Testis (tissue), 3 donors: Measurements from ENCODE around the gene UCHL5. TPM values are rescaled to one million over a fixed set of nuclear protein-coding genes. Genes with fewer than 3 reads are reported as not detected.

ENCODE experiments used
- DNase-seq: peaks from one replicate; pipeline ENCODE4 v3.0.0-alpha.2; 2019
- H3K27ac ChIP-seq, 2 donors: fragments of 200-600 bp; sonication (generic); one replicate each; pipeline ENCODE4 v1.5.1; 2019
- H3K27me3 ChIP-seq: fragments of 200-600 bp; sonication (generic); one replicate; pipeline ENCODE4 v1.5.1; 2019
- H3K36me3 ChIP-seq: fragments of 200-600 bp; sonication (generic); one replicate; pipeline ENCODE4 v1.5.1; 2017; ENCODE audit warnings: low read depth; ENCODE audit errors: missing control alignments
- H3K4me1 ChIP-seq: fragments of 200-600 bp; sonication (generic); one replicate; pipeline ENCODE4 v1.5.1; 2019
- H3K4me3 ChIP-seq, 2 donors: fragments of 200-600 bp; sonication (generic); one replicate each; pipeline ENCODE4 v1.5.1; 2017 to 2019
- H3K9me3 ChIP-seq: fragments of 200-600 bp; sonication (generic); one replicate; pipeline ENCODE4 v1.5.1; 2017
- CTCF ChIP-seq, 3 experiments: fragments of 450-650 bp in 2 of 3; fragments of 200-600 bp in 1 of 3; sonication (generic) in 1 of 3; IDR thresholded peaks; one replicate each; pipeline ENCODE4 v1.5.1; 2016 to 2019; ENCODE audit warnings: antibody characterized with exemption in 3 of 3, mild to moderate bottlenecking in 2 of 3, moderate library complexity in 1 of 3
- POLR2A ChIP-seq: fragments of 450-650 bp; IDR thresholded peaks from one replicate; pipeline ENCODE4 v1.6.1; 2017; ENCODE audit warnings: antibody characterized with exemption, mild to moderate bottlenecking, moderate library complexity
- WGBS, 2 donors: methylation state at CpG; one replicate each; pipeline ENCODE4 v1.1.5; 2018; 5-methylcytosine and 5-hydroxymethylcytosine counted together
- intact Hi-C: fragments of 100-400 bp; cut with DNase I; formaldehyde crosslinking; loops from one replicate; pipeline ENCODE4 v1.15.1; 2023; ENCODE audit warnings: low total_unique reads
- polyA plus RNA-seq: library from polyadenylated mRNA; stranded (reverse); fragments of 350-450 nt; fragmentation: Illumina TruSeq; extraction: RNeasy Lipid Tissue Mini Kit (QIAGEN cat#74804); gene quantifications from one replicate; pipeline ENCODE4 v1.2.3, GENCODE V29; 2014; ENCODE audit warnings: low read depth, low replicate concordance; ENCODE audit not compliant: insufficient read depth
- total RNA-seq, 2 donors: library from RNA; depleted of rRNA; stranded (reverse); fragments of >200 nt; gene quantifications; one replicate each; pipeline ENCODE4 v1.2.3, GENCODE V29; 2016

The UCHL5 gene
- total and polyA plus RNA-seq, 3 donors from 2014 or later: 17.9 to 55.5 (median 38.5) TPM

GRCh38 chr1:192973202-192973601 lies 86.0 kb downstream of the UCHL5 start:
- no peaks in the 10 kb centered on the region for H3K36me3 ChIP-seq
- H3K27me3 ChIP-seq: no peaks in the 10 kb centered on the region
- intact Hi-C loops: no loop called here
- WGBS, 2 donors: 83 to 92% methylated on average over 1 of the region's 1 CpG
- H3K27ac ChIP-seq: no peak overlapping the region
- H3K4me1 ChIP-seq: no peaks in the 10 kb centered on the region
- H3K9me3 ChIP-seq: no peaks in the 10 kb centered on the region
- no peak overlapping the region for H3K4me3 ChIP-seq
- TF ChIP-seq POLR2A (no peak), CTCF (IDR thresholded peaks at IDR 0.05) (no peak)
- no peak for DNase-seq

GRCh38 chr1:192969091-192969490 lies 90.1 kb downstream of the UCHL5 start:
- H3K27me3 ChIP-seq: no peaks in the 10 kb centered on the region
- no peak overlapping the region for H3K27ac ChIP-seq
- no peak for TF ChIP-seq POLR2A
- intact Hi-C loops: no loop called here
- H3K4me1 ChIP-seq: no peaks in the 10 kb centered on the region
- no peak overlapping the region for H3K4me3 ChIP-seq
- no peaks in the 10 kb centered on the region for H3K36me3 ChIP-seq
- no peaks in the 10 kb centered on the region for H3K9me3 ChIP-seq
- 91 to 94% methylated on average over 1 of the region's 1 CpG for WGBS, 2 donors
- no peak for DNase-seq

GRCh38 chr1:192968323-192968722 lies 90.8 kb downstream of the UCHL5 start:
- TF ChIP-seq POLR2A: no peak
- TF ChIP-seq CTCF (IDR thresholded peaks at IDR 0.05): no peak
- intact Hi-C loops: no loop called here
- DNase-seq: no peak
- no peaks in the 10 kb centered on the region for H3K36me3 ChIP-seq
- H3K9me3 ChIP-seq: no peaks in the 10 kb centered on the region
- no peaks in the 10 kb centered on the region for H3K27me3 ChIP-seq
- H3K4me1 ChIP-seq: no peaks in the 10 kb centered on the region
- H3K27ac ChIP-seq: no peak overlapping the region
- H3K4me3 ChIP-seq: no peak overlapping the region

- Histone ChIP-seq H3K4me3 (no peak overlapping the region), H3K9me3 (no peaks in the 10 kb centered on the region), H3K36me3 (no peaks in the 10 kb centered on the region), H3K4me1 (no peaks in the 10 kb centered on the region), H3K27ac (no peak overlapping the region), H3K27me3 (no peaks in the 10 kb centered on the region)
- 53 to 56% methylated on average over 1 of the region's 1 CpG for WGBS, 2 donors
- no peak for DNase-seq
- no peak for TF ChIP-seq POLR2A
- TF ChIP-seq CTCF (IDR thresholded peaks at IDR 0.05): no peak
- intact Hi-C loops: no loop called here
These were observed 91.3 kb downstream of the UCHL5 start for GRCh38 chr1:192967901-192968300.

- DNase-seq: no peak
- no peak for TF ChIP-seq POLR2A
- H3K27me3 ChIP-seq: no peaks in the 10 kb centered on the region
- intact Hi-C loops: no loop called here
- H3K4me3 ChIP-seq: no peak overlapping the region
- no peaks in the 10 kb centered on the region for H3K4me1 ChIP-seq
- no peaks in the 10 kb centered on the region for H3K36me3 ChIP-seq
- WGBS, 2 donors: 86 to 87% methylated on average over 2 of the region's 2 CpGs
- H3K9me3 ChIP-seq: no peaks in the 10 kb centered on the region
- no peak overlapping the region for H3K27ac ChIP-seq
These were observed 91.8 kb downstream of the UCHL5 start for GRCh38 chr1:192967211-192967877.

GRCh38 chr1:192966073-192966472 lies 93.1 kb downstream of the UCHL5 start:
- no peak for DNase-seq
- H3K27me3 ChIP-seq: no peaks in the 10 kb centered on the region
- no peaks in the 10 kb centered on the region for H3K9me3 ChIP-seq
- H3K36me3 ChIP-seq: no peaks in the 10 kb centered on the region
- no peak overlapping the region for H3K4me3 ChIP-seq
- intact Hi-C loops: no loop called here
- WGBS, 2 donors: 56 to 93% methylated on average over 2 of the region's 2 CpGs
- TF ChIP-seq CTCF (IDR thresholded peaks at IDR 0.05): no peak
- TF ChIP-seq POLR2A: no peak
- no peak overlapping the region for H3K27ac ChIP-seq
- no peaks in the 10 kb centered on the region for H3K4me1 ChIP-seq
